GM12878 (cell line): ENCODE measurements around the gene NT5DC4. TPM values are rescaled to one million over a fixed set of nuclear protein-coding genes. Genes with fewer than 3 reads are reported as not detected.

ENCODE experiments used
- ATAC-seq: fragments of 200-7000 bp; cut with Tn5 transposase; 3 replicates; pipeline ENCODE4 v1.9.1; 2020; ENCODE audit warnings: mild to moderate bottlenecking, moderate library complexity
- BruUV-seq: library from RNA; stranded (reverse); fragments of 400-500 nt; replicated peaks from 2 replicates; lab custom pipeline; 2021; lab: Mats Ljungman, UMichigan
- CTCF ChIA-PET: fragments of 300-600 bp; sonication (Branson Sonifier 250); formaldehyde crosslinking; extraction: SDS; loops from one replicate; lab custom pipeline; 2021; ENCODE audit warnings: inconsistent platforms; lab: Yijun Ruan, JAX
- POLR2A ChIA-PET: fragments of 350-600 bp; formaldehyde crosslinking; extraction: SDS; loops from one replicate; lab custom pipeline; 2021; ENCODE audit warnings: inconsistent platforms; lab: Charles Lee
- RAD21 ChIA-PET: fragments of 300-600 bp; sonication (Branson Sonifier 250); formaldehyde crosslinking; loops from one replicate; lab custom pipeline; 2023; ENCODE audit warnings: antibody characterized with exemption; ENCODE audit not compliant: unreplicated experiment; lab: Charles Lee
- SMC1A ChIA-PET: fragments of 300-600 bp; sonication (Branson Sonifier 250); formaldehyde crosslinking; loops from one replicate; lab custom pipeline; 2023; ENCODE audit not compliant: unreplicated experiment, uncharacterized antibody; lab: Charles Lee
- DNase-seq: peaks from one replicate; pipeline ENCODE4 v3.0.0-alpha.2; 2011; ENCODE audit warnings: low read depth, low spot score
- FAIRE-seq: peaks from 3 replicates; lab custom pipeline; 2011; peaks lifted over from hg19 to GRCh38; lab: Jason Lieb, UNC
- H2AFZ ChIP-seq: 2 replicates; pipeline ENCODE4 v1.6.0; 2011; ENCODE audit warnings: low read depth, low read length, control low read depth; ENCODE audit not compliant: control insufficient read depth
- H3K27ac ChIP-seq: 2 replicates; pipeline ENCODE4 v1.5.1; 2011; ENCODE audit warnings: control low read depth; ENCODE audit not compliant: control insufficient read depth, insufficient read depth
- H3K27me3 ChIP-seq, 2 experiments: replicated peaks in 1 of 2; 2 replicates each; pipeline versions ENCODE4 v1.6.0 to v1.6.1; 2011; ENCODE audit warnings: low read length in 1 of 2; ENCODE audit not compliant: control insufficient read depth in 2 of 2, insufficient read depth in 2 of 2
- H3K36me3 ChIP-seq, 2 experiments: 2 replicates each; pipeline ENCODE4 v1.5.1; 2011; ENCODE audit warnings: low read length in 1 of 2; ENCODE audit not compliant: control insufficient read depth in 2 of 2, insufficient read depth in 2 of 2
- H3K4me1 ChIP-seq: 2 replicates; pipeline ENCODE4 v1.6.1; 2011; ENCODE audit warnings: mild to moderate bottlenecking, low read length, moderate library complexity, mixed read lengths; ENCODE audit not compliant: control insufficient read depth, insufficient read depth
- H3K4me2 ChIP-seq: 2 replicates; pipeline ENCODE4 v1.6.0; 2011; ENCODE audit warnings: control low read depth; ENCODE audit not compliant: control insufficient read depth, insufficient read depth
- H3K4me3 ChIP-seq: fragments of 200-600 bp; sonication (generic); 2 replicates; pipeline ENCODE4 v1.5.1; 2016
- H3K79me2 ChIP-seq: 2 replicates; pipeline ENCODE4 v1.6.0; 2011; ENCODE audit warnings: low read length; ENCODE audit not compliant: control insufficient read depth, insufficient read depth
- H3K9ac ChIP-seq: 2 replicates; pipeline ENCODE4 v1.8.0; 2011; ENCODE audit warnings: low read length, control low read depth, mixed read lengths; ENCODE audit not compliant: control insufficient read depth, insufficient read depth
- H3K9me3 ChIP-seq: replicated peaks from 3 replicates; pipeline ENCODE4 v1.5.1; 2011; ENCODE audit warnings: mild to moderate bottlenecking, low read length; ENCODE audit not compliant: control insufficient read depth, insufficient read depth
- H4K20me1 ChIP-seq: 2 replicates; pipeline ENCODE4 v1.6.0; 2011; ENCODE audit not compliant: control insufficient read depth, insufficient read depth
- ATF7 ChIP-seq: fragments of 450-650 bp; IDR thresholded peaks from 2 replicates; pipeline ENCODE4 v1.6.1; 2016; ENCODE audit warnings: low read depth, mild to moderate bottlenecking
- CEBPZ ChIP-seq: fragments of 150-350 bp; IDR thresholded peaks from 2 replicates; pipeline ENCODE4 v1.6.1; 2016; ENCODE audit warnings: low read depth, low read length
- DPF2 ChIP-seq: fragments of 450-650 bp; IDR thresholded peaks from 2 replicates; pipeline ENCODE4 v1.6.1; 2017; ENCODE audit warnings: mild to moderate bottlenecking
- HDGF ChIP-seq: fragments of 450-650 bp; IDR thresholded peaks from 2 replicates; pipeline ENCODE4 v1.6.1; 2016; ENCODE audit warnings: antibody characterized with exemption
- MTA2 ChIP-seq: fragments of 450-650 bp; IDR thresholded peaks from 2 replicates; pipeline ENCODE4 v1.6.1; 2016; ENCODE audit warnings: low read depth, mild to moderate bottlenecking, moderate library complexity
- NBN ChIP-seq: fragments of 450-650 bp; IDR thresholded peaks from 2 replicates; pipeline ENCODE4 v1.6.1; 2016
- PKNOX1 ChIP-seq: fragments of 450-650 bp; IDR thresholded peaks from 2 replicates; pipeline ENCODE4 v1.6.1; 2016; ENCODE audit warnings: mild to moderate bottlenecking
- RELB ChIP-seq: fragments of 450-650 bp; IDR thresholded peaks from 2 replicates; pipeline ENCODE4 v1.6.1; 2017; ENCODE audit warnings: low read depth, mild to moderate bottlenecking, moderate library complexity
- SPI1 ChIP-seq: IDR thresholded peaks from 2 replicates; pipeline ENCODE4 v1.6.1; 2011; ENCODE audit warnings: low read depth, mild to moderate bottlenecking, low read length, moderate library complexity, borderline replicate concordance; ENCODE audit not compliant: insufficient read depth
- TARDBP ChIP-seq: IDR thresholded peaks from 2 replicates; pipeline ENCODE4 v1.6.1; 2016; ENCODE audit warnings: borderline replicate concordance
- ZNF384 ChIP-seq: IDR thresholded peaks from 2 replicates; pipeline ENCODE4 v1.6.1; 2012; ENCODE audit warnings: low read depth, mild to moderate bottlenecking, low read length, improper control_type of control experiment, borderline replicate concordance
- ZNF592 ChIP-seq: fragments of 450-650 bp; IDR thresholded peaks from 2 replicates; pipeline ENCODE4 v1.6.1; 2017; ENCODE audit warnings: mild to moderate bottlenecking, moderate library complexity
- ZNF622 ChIP-seq: fragments of 450-650 bp; IDR thresholded peaks from 2 replicates; pipeline ENCODE4 v1.6.1; 2017; ENCODE audit warnings: mild to moderate bottlenecking, inconsistent platforms
- WGBS: methylation state at CpG from one replicate; pipeline ENCODE4 v1.1.6; 2016; ENCODE audit warnings: low lambda C conversion rate; ENCODE audit not compliant: insufficient replicate concordance, insufficient coverage; ENCODE audit errors: missing lambda C conversion rate; 5-methylcytosine and 5-hydroxymethylcytosine counted together
- in situ Hi-C: fragments of 300-500 bp; cut with MboI; formaldehyde crosslinking; loops from 9 replicates; pipeline ENCODE4 v1.14.3; 2018; ENCODE audit warnings: mixed read lengths
- intact Hi-C: fragments of 100-400 bp; cut with micrococcal nuclease; formaldehyde crosslinking; loops from one replicate; pipeline ENCODE4 v1.14.2; 2022; ENCODE audit not compliant: unreplicated experiment
- polyA plus RNA-seq, 11 experiments: library from polyadenylated mRNA; depleted of rRNA in 4 of 11; unstranded in 6 of 11; stranded (reverse) in 5 of 11; fragments of >200 nt; fragmentation: Nextera tagmentation in 4 of 11; fragmentation: Illumina TruSeq in 1 of 11; extraction: Ambion mirVana in 4 of 11; extraction: Trizol in 1 of 11; gene quantifications; 1 replicate in 1 of 11; 2 replicates in 10 of 11; pipeline versions ENCODE4 v1.2.1 to v1.2.3, GENCODE V29; 2011 to 2016; ENCODE audit warnings: inconsistent platforms in 2 of 11, missing spikeins in 2 of 11, low read depth in 1 of 11
- total RNA-seq, 4 experiments: library from RNA; depleted of rRNA in 3 of 4; stranded (reverse); fragments of >200 nt in 3 of 4; fragmentation: Illumina TruSeq in 1 of 4; extraction: Trizol in 1 of 4; gene quantifications; 2 replicates each; pipeline versions ENCODE4 v1.2.1 to v1.2.3, GENCODE V29; 2013 to 2021

The NT5DC4 gene
- total and polyA plus RNA-seq, 10 of the 15 experiments (the other 5 are each of a cell fraction or from before 2014, with no cell fraction given) = 0.04 to 2.6 (median 0.32) TPM; not detected in 2

GRCh38 chr2:112698834-112699515, 21.8 kb upstream of the NT5DC4 start:
- CTCF ChIA-PET = interaction anchor here (0.6 to 5.2 kb wide), 12 partner anchors 8 to 243 kb away, joined by 3 to 64 read pairs (median 4); no protein-coding TSS in a partner anchor
- ATAC-seq (peak; percentile 53), DNase-seq (no peak), FAIRE-seq (no peak)
- Histone ChIP-seq H3K27ac (peak overlapping the region; percentile 63; the same call in 1 of the 2 replicates), H3K79me2 (no peaks in the 10 kb centered on the region), H3K4me1 (peaks cover 29% of the 10 kb centered on the region), H3K27me3 (no peaks in the 10 kb centered on the region), H3K9ac (no peak overlapping the region), H4K20me1 (no peaks in the 10 kb centered on the region), H2AFZ (no peak overlapping the region), H3K4me2 (no peak overlapping the region), H3K36me3 (no peaks in the 10 kb centered on the region), H3K9me3 (no peaks in the 10 kb centered on the region), H3K4me3 (no peak overlapping the region)
- intact Hi-C loops = no loop called here
- BruUV-seq = no TSS peak
- SMC1A ChIA-PET = interaction anchor here (0.6 to 14.2 kb wide), 12 partner anchors 5 to 466 kb away, joined by 3 to 271 read pairs (median 6); no protein-coding TSS in a partner anchor
- RAD21 ChIA-PET = interaction anchor here (0.7 to 7.1 kb wide), 15 partner anchors 7 to 644 kb away, joined by 3 to 85 read pairs (median 4); partner anchors contain the start of genes SLC20A1 and TMEM87B
- TF ChIP-seq ZNF622 (no peak), ZNF384 (peak; percentile 62), ATF7 (peak; percentile 43; the same call in 1 of the 2 replicates), TARDBP (no peak), HDGF (peak; percentile 52; the same call in 1 of the 2 replicates), ZNF592 (no peak), DPF2 (peak; percentile 46; the same call in 1 of the 2 replicates), RELB (peak; percentile 40; the same call in 1 of the 2 replicates), SPI1 (peak; percentile 90), NBN (peak; percentile 58; the same call in 1 of the 2 replicates), CEBPZ (no peak), MTA2 (peak; percentile 86), PKNOX1 (peak; percentile 96)
- POLR2A ChIA-PET = interaction anchor here (0.7 to 3.1 kb wide), 11 partner anchors 8 to 68 kb away, joined by 3 to 44 read pairs (median 5); no protein-coding TSS in a partner anchor
- in situ Hi-C loops = no loop called here
- WGBS = 94% methylated on average over 3 of the region's 3 CpGs
